ENCODE measurements around the gene CA11.
"Not testable (repeated sequence)": the region's sequence is repeated elsewhere in the genome, so short reads cannot be mapped to it uniquely, and the experiment has no call there.

Gene CA11

GRCh38 chr19:48646001-48646721, at the start of gene CA11:
TSS of gene CA11 (minus strand) at chr19:48646187. CDS start at chr19:48645632, 555 bp downstream.
- peak; percentile 87 for DNase-seq (ENCODE audit: low read depth)

GRCh38 chr19:48693629-48694028, 47.6 kb upstream of the CA11 start:
- DNase-seq (ENCODE audit: low read depth), result not testable (repeated sequence)

DNA sequence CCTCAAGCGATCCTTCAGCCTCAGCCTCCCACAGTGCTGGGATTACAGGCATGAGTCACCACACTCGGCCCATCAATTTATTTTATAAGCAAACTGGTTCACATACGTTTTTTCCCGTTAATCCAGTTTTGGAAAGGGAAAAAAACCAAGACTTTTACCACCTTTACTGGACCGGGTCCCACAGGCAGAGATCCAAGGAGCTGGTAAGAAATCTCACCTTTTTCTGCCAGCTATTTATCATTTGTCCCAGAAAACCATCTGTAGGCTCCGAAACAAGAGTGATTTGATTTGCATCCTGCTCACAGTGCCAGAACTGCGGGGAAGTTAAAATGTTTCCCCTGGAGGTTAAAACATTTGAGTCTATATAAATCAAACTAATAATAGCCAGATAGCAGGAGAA, 43.5 kb upstream of the CA11 start:
- no peak for DNase-seq (ENCODE audit: low read depth)

GRCh38 chr19:48687776-48688175, 41.8 kb upstream of the CA11 start:
- DNase-seq (ENCODE audit: low read depth), result no peak

DNA sequence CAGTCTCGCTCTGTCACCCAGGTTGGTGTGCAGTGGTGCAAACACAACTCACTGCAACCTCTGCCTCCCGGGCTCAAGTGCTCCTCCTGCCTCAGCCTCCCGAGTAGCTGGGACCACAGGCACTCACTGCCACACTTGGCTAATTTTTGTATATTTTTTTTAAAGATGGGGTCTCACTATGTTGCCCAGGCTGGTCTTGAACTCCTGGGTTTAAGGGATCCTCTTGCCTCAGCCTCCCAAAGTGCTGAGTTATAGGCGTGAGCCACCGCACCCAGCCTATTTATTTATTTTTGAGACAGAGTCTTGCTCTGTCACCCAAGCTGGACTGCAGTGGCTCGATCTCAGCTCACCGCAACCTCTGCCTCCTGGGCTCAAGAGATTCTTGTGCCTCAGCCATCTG, 40.6 kb upstream of the CA11 start:
- not testable (repeated sequence) for DNase-seq (ENCODE audit: low read depth)

- no peak for DNase-seq (ENCODE audit: low read depth)
Measured at GRCh38 chr19:48686088-48686487, 40.1 kb upstream of the CA11 start.

DNA sequence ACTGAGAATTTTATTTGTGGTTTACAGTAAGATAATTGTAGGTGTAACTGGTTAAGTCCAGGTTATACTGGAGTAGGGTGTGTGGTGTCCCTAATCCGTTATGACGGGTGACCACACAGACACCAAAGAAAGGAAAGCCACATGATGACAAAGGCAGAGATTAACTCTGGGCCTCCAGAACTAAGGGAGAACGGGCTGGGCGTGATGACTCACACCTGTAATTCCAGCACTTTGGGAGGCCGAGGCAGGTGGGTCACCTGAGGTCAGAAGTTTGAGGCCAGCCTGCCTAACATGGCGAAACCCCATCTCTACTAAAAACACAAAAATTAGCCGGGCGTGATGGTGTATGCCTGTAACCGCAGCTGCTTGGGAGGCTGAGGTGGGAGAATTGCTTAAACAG, 39.6 kb upstream of the CA11 start:
- DNase-seq (ENCODE audit: low read depth), result no peak

DNA sequence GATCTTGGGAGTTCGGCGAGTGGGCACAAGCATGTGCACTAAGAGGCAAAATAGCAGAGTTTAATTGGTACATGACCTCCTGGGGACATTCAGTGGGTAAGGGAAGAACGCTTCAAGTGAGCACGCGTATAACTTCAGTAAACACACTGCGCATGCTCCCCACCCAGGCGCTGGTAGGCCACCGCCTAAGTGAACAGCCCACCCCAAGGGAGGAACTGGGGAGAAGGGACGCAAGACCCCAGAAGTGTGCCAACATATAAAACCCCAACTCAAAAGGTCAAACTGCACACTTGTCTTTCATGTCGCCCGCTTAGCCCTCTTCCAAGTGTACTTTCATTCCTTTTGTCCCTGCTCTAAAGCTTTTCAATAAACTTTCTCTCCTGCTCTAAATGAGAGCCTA, 37.4 kb upstream of the CA11 start:
- DNase-seq (ENCODE audit: low read depth), result peak; percentile 14

DNA sequence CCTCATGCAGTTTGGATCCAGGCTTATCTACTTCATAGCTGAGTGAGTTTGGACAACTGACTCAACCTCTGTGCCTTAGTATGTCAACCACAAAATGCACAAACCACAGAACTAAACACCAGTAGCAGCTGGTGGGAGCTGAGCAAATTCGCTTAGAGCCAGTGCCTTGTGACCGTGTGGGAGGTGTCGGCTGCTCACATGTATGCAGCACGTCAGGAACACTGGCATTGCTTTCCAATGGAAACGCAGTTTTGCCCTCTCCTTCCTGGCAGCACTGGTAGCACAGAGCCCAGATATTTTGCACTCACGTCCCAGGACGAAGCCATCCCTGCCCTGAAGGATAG, 35.1 kb upstream of the CA11 start:
- no peak for DNase-seq (ENCODE audit: low read depth)

DNA sequence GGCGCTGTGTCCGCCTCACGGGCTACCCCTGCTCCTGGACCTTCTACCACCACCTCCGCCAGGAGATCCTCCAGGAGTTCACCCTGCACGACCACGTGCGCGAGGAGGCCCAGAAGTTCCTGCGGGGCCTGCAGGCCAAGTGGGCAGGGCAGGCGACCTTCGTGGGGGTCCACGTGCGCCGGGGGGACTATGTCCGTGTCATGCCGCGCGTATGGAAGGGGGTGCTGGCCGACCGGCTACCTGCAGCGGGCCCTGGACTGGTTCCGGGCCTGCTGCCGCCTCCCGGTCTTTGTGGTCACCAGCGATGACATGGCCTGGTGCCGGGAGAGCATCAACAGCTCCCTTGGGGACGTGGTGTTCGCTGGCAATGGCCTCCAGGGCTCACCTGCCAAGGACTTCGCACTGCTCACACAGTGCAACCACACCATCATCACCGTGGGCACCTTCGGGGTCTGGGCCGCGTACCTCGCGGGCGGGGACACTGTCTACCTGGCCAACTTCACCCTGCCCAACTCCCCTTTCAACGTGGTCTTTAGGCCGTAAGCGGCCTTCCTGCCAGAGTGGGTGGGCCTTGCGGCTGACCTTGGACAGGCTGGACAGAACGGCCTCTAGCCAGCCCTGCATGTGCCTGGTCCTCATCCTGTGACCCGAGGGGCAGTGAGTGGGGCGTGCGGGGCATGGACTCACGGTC, 34.6 kb upstream of the CA11 start:
- no peak for DNase-seq (ENCODE audit: low read depth)

GRCh38 chr19:48680006-48680405, 34.0 kb upstream of the CA11 start:
- DNase-seq (ENCODE audit: low read depth), result not testable (repeated sequence)

- no peak for DNase-seq (ENCODE audit: low read depth)
Measured at GRCh38 chr19:48678201-48678600, 32.2 kb upstream of the CA11 start.

- no peak for DNase-seq (ENCODE audit: low read depth)
Measured at GRCh38 chr19:48676887-48677286, 30.9 kb upstream of the CA11 start.

DNA sequence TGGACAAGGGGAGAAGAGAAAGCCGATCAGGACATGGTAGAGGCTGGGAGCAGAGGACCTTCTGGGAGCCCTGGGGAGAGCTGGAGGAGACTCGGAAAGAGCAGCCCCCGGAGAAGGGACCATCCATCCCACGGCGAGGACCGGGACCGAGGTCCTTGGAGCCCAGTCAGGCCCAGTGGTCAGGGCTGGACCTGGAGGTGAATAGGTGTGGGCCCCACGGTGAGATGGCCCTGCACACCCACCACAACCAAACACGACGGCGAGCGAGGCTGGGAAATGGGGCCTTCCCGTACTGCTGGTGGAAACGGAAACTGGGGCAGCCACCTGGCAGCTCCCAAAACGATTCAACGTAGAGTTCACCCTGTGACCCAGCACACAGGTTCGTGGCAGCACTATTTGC, 30.5 kb upstream of the CA11 start:
- DNase-seq (ENCODE audit: low read depth), result no peak

DNA sequence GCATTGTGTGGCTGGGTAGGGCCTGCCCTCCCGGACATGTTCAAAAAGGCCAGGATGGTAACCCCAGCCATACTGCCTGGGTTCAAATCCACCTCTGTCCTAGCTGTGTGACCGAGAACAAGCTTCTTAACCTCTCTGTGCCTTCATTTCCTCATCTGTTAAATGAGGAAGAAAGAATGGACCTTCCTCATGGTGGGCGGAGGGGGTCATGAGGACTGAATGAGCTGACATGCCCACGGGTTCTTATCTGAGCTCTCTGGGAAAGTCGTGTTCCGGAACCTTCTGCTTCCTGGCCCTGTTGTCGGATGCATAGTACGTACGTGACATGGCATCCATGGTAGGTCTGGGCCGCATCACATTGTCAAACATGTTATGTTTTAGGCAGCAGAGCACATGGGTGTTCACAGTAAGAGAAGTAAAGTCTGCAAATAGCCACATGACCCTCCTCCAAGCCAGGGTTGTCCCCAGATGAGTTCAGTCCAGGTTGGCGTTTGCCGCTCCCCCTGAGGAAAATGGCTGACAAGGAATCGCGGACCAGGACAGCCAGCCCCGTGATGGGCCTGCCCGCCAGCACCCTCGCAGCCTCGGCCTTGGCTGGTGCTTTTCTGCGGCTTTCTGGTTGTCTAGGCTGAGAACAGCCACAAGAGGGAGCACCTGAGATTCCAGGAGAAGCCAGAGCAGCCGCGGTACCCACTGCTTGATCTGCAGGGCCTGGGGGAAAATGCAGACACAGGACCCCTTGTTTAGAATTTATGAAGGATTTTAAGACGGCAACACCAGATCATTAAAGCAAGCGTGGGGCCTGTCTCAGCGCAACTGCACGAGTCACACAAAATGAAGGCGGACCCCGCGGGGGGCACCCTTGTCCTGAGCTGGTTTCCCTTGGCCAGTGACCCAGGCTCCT, 29.2 kb upstream of the CA11 start:
- DNase-seq (ENCODE audit: low read depth), result peak; percentile 58

- DNase-seq (ENCODE audit: low read depth), result no peak
Measured at GRCh38 chr19:48674216-48674809, 28.3 kb upstream of the CA11 start.

DNA sequence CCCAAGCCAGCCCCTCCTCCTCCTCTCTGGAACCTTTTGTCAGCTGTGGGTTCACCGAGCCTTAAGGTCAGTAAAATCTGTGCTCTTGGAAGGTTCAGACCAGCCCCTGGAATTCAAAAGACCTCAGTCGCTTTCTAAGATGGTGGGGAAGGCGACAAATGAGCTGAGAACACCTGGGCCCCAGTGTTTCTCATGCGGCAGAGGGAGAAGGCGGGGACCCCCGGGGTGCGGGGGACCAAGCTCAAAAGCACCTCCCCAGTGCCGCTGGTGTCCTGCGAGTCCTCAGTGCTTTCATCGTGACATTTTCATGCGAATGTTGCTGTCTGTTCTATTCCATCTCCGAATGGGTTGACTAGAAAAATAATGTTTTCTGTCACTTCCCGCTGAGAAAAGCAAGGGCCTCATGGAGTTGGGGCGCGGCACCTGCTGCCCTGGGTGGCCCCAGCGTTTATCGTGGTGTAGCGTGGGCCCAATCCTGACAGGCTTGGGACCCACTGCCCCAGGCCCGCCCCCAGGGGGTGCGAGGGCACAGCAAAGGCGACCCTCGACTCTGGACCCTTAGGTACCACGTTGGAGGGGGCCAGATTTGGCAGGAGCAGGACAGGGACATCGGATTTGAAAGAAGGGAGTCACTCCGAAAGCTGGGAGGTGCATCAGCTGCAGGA, 27.6 kb upstream of the CA11 start:
- DNase-seq (ENCODE audit: low read depth), result no peak

DNA sequence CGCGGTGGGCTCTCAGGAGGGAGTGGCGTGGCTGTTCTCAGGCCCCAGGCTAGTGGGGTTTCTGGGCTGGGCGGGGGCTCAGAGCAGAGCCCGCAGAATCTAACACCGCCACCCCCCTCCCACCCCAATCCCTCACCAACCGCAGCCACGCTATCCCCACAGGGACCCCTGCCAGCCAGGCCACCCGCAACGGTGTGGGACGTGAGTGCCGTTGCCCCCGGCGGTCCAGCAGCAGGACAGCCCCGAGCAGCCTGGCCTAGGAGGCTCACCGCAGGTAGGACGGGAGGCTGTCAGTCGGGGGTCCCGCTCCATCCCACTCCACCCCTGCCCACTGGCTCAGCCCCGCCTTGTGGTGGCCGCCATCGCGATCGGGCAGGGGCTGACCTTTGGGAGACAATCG, 27.0 kb upstream of the CA11 start, which contains the start of gene NTN5:
Gene NTN5 (minus strand): TSS at position 24 of the 400 bp plus-strand sequence. CDS start 2,031 bp downstream, outside the sequence.
- DNase-seq (ENCODE audit: low read depth), result no peak

GRCh38 chr19:48671446-48671995, 25.5 kb upstream of the CA11 start:
- DNase-seq (ENCODE audit: low read depth), result no peak

DNA sequence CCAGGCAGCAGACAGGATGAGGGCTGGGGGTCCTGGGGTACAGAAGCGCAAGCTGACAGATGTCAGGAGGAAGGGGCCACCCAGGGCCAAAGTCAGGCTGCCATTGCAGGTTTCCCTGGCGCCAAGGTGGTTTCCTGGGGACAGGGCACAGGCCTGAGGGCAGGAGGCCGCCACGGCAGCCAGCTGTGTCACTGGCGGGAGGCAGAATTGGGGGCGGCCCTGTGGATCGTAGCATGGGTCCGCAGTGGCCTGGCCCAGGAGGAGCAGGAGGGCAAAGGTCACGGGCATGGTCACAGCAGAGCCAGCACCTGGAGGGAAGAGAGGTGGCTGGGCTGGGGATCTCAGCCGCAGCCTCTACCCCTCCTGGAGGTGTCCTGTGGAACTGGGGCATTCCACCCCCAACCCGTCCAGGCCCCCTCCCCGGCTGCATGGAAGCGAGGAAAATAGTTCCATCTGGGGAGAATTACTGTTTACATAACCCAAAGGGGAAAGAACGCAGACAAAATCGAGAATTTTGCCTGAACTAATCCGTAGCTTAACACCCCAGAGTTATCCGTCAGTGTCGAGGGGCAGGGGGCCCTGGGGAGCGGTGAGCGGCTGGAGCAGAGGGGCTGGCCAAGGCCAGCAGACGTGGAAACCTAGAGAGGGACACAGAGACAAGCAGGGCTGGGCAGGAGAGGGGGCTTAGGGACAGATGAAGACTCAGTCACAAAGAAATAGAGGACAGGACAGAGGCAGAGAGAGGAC, 24.9 kb upstream of the CA11 start:
- no peak for DNase-seq (ENCODE audit: low read depth)
